RPMI7951 (cell line): ENCODE results near the gene RNF145. TPM values are rescaled to one million over a fixed set of nuclear protein-coding genes. Genes with fewer than 3 reads are reported as not detected.

Experiments used
- DNase-seq: peaks from one replicate; pipeline ENCODE4 v3.0.0-alpha.2; 2012; ENCODE audit warnings: low read depth
- total RNA-seq: library from RNA; depleted of rRNA; stranded (reverse); fragments of >200 nt; shearing (Covaris generic); gene quantifications from 2 replicates; pipeline ENCODE4 v1.2.3, GENCODE V29; 2014

RNF145 gene
- total RNA-seq, 1 experiment from 2014 or later: 38.3 TPM

- no peak for DNase-seq
These were observed 9.3 kb upstream of the RNF145 start for GRCh38 chr5:159218595-159219023.

GRCh38 chr5:159217236-159217635 is 7.9 kb upstream of the RNF145 start:
- no peak for DNase-seq

GRCh38 chr5:159216454-159216853 is 7.1 kb upstream of the RNF145 start:
- no peak for DNase-seq

- DNase-seq: no peak
These were observed 6.5 kb upstream of the RNF145 start for GRCh38 chr5:159215886-159216285.

GRCh38 chr5:159214486-159215271 is 5.3 kb upstream of the RNF145 start:
- no peak for DNase-seq

- no peak for DNase-seq
These were observed 3.5 kb upstream of the RNF145 start for GRCh38 chr5:159212657-159213462.

- DNase-seq: no peak
These were observed 2.4 kb upstream of the RNF145 start for GRCh38 chr5:159211729-159212174.

GRCh38 chr5:159210846-159211245 is 1.5 kb upstream of the RNF145 start:
- DNase-seq: no peak

- DNase-seq: peak; percentile 15
These were observed 883 bp upstream of the RNF145 start for GRCh38 chr5:159210210-159210661.

- peak; percentile 28 for DNase-seq
These were observed 577 bp downstream of the RNF145 start for GRCh38 chr5:159208514-159209437.

GRCh38 chr5:159207686-159208513 is 1.5 kb downstream of the RNF145 start:
- DNase-seq: peak; percentile 83

- DNase-seq: no peak
These were observed 2.1 kb downstream of the RNF145 start for GRCh38 chr5:159207222-159207685.

- DNase-seq: no peak
These were observed 2.5 kb downstream of the RNF145 start for GRCh38 chr5:159206818-159207217.

GRCh38 chr5:159206368-159206767 is 3.0 kb downstream of the RNF145 start:
- DNase-seq: no peak

- DNase-seq: no peak
These were observed 6.0 kb downstream of the RNF145 start for GRCh38 chr5:159203351-159203750.

- DNase-seq: no peak
These were observed 7.2 kb downstream of the RNF145 start for GRCh38 chr5:159202151-159202550.

GRCh38 chr5:159199780-159200179 is 9.6 kb downstream of the RNF145 start:
- no peak for DNase-seq

GRCh38 chr5:159199225-159199624 is 10.1 kb downstream of the RNF145 start:
- DNase-seq: no peak

- no peak for DNase-seq
These were observed 11.0 kb downstream of the RNF145 start for GRCh38 chr5:159198063-159199036.
